HFF-Myc (cell line): Measurements from ENCODE around the gene UPP2.

Experiments used
- DNase-seq: peaks from one replicate; pipeline ENCODE4 v3.0.0-alpha.2; 2011; ENCODE audit warnings: low read depth; ENCODE audit errors: extremely low read depth
- H3K4me3 ChIP-seq: replicated peaks from 2 replicates; pipeline ENCODE4 v1.5.1; 2011; ENCODE audit warnings: low read depth, mild to moderate bottlenecking, control low read depth, low read length
- CTCF ChIP-seq: IDR thresholded peaks from 2 replicates; pipeline ENCODE4 v1.5.1; 2012; ENCODE audit warnings: mild to moderate bottlenecking, low read depth, low read length, control low read depth; ENCODE audit errors: missing control alignments

UPP2 gene

GRCh38 chr2:158143703-158144360, 42.2 kb downstream of the UPP2 start:
- no peak for TF ChIP-seq CTCF
- no peak for DNase-seq

GRCh38 chr2:158144914-158145625, 43.4 kb downstream of the UPP2 start:
- TF ChIP-seq CTCF, result no peak
- DNase-seq, result no peak

More at GRCh38 chr2:158143703-158144360, 42.2 kb downstream of the UPP2 start:
- H3K4me3 ChIP-seq, result no peak overlapping the region

DNA sequence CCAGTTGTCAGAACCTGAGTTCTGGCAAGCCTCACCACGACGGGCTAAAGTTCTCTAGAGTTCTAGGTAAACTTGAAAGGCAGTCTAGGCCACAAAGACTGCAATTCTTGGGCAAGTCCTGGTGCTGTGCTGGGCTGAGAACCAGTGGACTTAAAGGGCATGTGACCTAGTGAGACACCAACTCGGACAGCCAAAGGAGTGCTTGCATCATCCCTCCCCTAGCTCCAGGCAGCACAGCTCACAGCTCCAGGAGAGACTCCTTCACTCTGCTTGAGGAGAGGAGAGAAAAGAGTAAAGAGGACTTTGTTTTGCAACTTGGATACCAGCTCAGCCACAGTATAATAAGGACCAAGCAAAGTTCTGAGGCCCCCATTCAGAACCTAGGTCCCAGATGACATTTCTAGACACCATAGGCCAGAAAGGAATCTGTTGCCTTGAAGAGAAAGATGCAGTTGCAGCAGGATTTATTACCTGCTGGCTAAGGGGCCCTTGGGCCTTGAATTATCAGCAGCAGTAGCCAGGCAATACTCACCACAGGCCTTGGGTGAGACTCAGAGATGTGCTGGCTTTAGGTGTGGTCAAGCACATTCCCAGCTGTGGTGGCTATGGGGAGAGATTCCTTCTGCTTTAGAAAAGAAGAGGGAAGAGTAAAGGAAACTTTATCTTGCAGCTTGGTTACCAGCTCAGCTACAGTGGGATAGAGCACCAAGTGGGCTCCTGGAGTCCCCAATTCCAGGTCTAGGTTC, 51.8 kb downstream of the UPP2 start:
- no peak for DNase-seq
- H3K4me3 ChIP-seq, result no peak overlapping the region
- TF ChIP-seq CTCF, result no peak

More at GRCh38 chr2:158144914-158145625, 43.4 kb downstream of the UPP2 start:
- no peak overlapping the region for H3K4me3 ChIP-seq

DNA sequence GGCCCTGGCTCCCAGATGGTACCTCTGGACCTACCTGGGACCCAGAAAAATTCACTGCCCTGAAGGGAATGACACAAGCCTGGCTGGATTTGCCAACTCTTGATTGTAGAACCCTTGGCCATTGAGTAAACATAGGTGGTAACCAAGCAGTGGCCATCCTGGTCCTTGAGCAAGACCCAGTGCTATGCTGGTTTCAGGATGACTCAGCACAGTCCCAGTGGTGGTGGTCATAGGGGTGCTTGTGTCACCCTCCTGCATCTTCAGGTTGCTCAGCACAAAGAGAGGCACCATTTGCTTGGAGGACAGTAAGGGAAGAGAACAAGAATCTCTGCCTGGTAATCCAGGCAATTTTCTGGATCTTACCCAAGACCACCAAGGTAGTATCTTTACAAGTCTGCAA, 52.9 kb downstream of the UPP2 start:
- TF ChIP-seq CTCF, result no peak
- DNase-seq, result no peak
- H3K4me3 ChIP-seq, result no peak overlapping the region

- no peak for TF ChIP-seq CTCF
- DNase-seq, result no peak
Observed at GRCh38 chr2:158172719-158173118, 71.0 kb downstream of the UPP2 start.

DNA sequence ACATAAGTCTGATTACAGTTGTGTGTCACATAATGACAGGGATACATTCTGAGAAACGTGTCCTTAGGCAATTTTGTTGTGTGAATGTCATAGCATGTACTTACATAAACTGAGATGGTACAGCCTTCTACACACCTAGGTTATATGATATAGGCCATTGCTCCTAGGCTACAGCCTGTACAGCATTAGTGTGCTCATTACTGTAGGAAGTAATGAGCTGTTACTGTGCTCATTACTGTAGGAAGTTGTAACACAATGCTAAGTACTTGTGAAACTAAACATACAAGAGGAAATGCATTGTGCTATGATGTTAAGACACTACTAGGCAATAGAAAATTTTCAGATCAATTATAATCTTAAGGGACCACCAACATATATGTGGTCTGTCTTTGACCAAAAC, 72.8 kb downstream of the UPP2 start:
- no peak for TF ChIP-seq CTCF
- no peak overlapping the region for H3K4me3 ChIP-seq
- DNase-seq, result no peak

More at GRCh38 chr2:158172719-158173118, 71.0 kb downstream of the UPP2 start:
- no peak overlapping the region for H3K4me3 ChIP-seq
